Gastroesophageal sphincter (tissue), 4 donors: ENCODE results near the gene CADPS2. TPM values are rescaled to one million over a fixed set of nuclear protein-coding genes. Genes with fewer than 3 reads are reported as not detected.

Experiments used
- ATAC-seq: fragments of 150-250 bp; one replicate; pipeline ENCODE4 v1.9.1; 2016; ENCODE audit warnings: mild to moderate bottlenecking, moderate library complexity
- H3K27ac ChIP-seq, 4 donors: fragments of 200-600 bp; sonication (generic) in 3 of 4; 1 replicate in 3 of 4; 2 replicates in 1 of 4; pipeline ENCODE4 v1.5.1; 2016 to 2019
- H3K27me3 ChIP-seq: fragments of 200-600 bp; sonication (generic); one replicate; pipeline ENCODE4 v1.5.1; 2019
- H3K36me3 ChIP-seq, 2 donors: fragments of 200-600 bp; sonication (generic); one replicate each; pipeline ENCODE4 v1.5.1; 2019; ENCODE audit warnings: control low read depth in 1 of 2
- H3K4me1 ChIP-seq, 3 donors: fragments of 200-600 bp; sonication (generic); 1 replicate in 2 of 3; 2 replicates in 1 of 3; pipeline ENCODE4 v1.5.1; 2016 to 2019; ENCODE audit warnings: control low read depth in 2 of 3
- H3K4me3 ChIP-seq, 2 donors: fragments of 200-600 bp; sonication (generic); one replicate each; pipeline ENCODE4 v1.5.1; 2019; ENCODE audit warnings: mild to moderate bottlenecking in 1 of 2, moderate library complexity in 1 of 2
- H3K9me3 ChIP-seq, 3 donors: fragments of 200-600 bp; sonication (generic); one replicate each; pipeline ENCODE4 v1.5.1; 2017 to 2019; ENCODE audit warnings: control low read depth in 2 of 3
- EP300 ChIP-seq: sonication (generic); formaldehyde crosslinking; IDR thresholded peaks from one replicate; pipeline ENCODE4 v1.6.1; 2017; ENCODE audit warnings: antibody characterized with exemption, mild to moderate bottlenecking
- POLR2A ChIP-seq, 2 donors: fragments of 450-650 bp; IDR thresholded peaks; one replicate each; pipeline ENCODE4 v1.6.1; 2017; ENCODE audit warnings: antibody characterized with exemption in 2 of 2, mild to moderate bottlenecking in 2 of 2, moderate library complexity in 1 of 2
- POLR2AphosphoS5 ChIP-seq: sonication (generic); formaldehyde crosslinking; IDR thresholded peaks from one replicate; pipeline ENCODE4 v1.6.1; 2017; ENCODE audit warnings: antibody characterized with exemption
- WGBS, 2 donors: methylation state at CpG; one replicate each; pipeline ENCODE4 v1.1.5; 2018; ENCODE audit warnings: low coverage in 1 of 2; 5-methylcytosine and 5-hydroxymethylcytosine counted together
- total RNA-seq, 4 donors: library from RNA; depleted of rRNA; stranded (reverse); fragments of >200 nt; gene quantifications; one replicate each; pipeline ENCODE4 v1.1.0, GENCODE V29; 2016
- TF ChIP-seq, protein P1 (sequence below), 4 experiments: fragments of 200-600 bp in 2 of 4; fragments of 450-650 bp in 2 of 4; sonication (generic) in 1 of 4; IDR thresholded peaks; one replicate each; pipeline ENCODE4 v1.5.1; 2017 to 2019; ENCODE audit warnings: antibody characterized with exemption in 4 of 4, mild to moderate bottlenecking in 2 of 4, moderate library complexity in 2 of 4

The CADPS2 gene
- total RNA-seq, 4 donors from 2014 or later: 20.3 to 205 (median 138) TPM

DNA sequence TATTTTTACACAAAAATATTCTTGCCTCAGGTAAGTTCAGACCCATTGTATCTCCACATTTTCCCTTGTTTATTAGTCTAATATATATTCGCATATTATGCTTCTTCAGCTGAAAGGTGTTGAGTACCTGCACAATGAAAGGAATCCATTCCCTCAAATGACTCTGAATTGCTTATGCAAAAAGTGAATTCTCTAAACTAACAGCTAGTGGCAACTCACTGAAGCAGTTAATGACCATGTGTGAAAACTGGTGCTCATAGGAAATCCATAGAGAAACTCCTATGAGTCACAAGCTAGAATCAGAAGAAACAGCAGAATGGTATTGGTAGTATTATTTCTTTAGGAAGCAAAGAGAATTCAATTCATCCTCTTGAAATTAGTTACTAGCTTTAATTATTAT lies 150.1 kb downstream of the CADPS2 start:
- 100% methylated on average over 1 of the region's 1 CpG for WGBS, 2 donors

DNA sequence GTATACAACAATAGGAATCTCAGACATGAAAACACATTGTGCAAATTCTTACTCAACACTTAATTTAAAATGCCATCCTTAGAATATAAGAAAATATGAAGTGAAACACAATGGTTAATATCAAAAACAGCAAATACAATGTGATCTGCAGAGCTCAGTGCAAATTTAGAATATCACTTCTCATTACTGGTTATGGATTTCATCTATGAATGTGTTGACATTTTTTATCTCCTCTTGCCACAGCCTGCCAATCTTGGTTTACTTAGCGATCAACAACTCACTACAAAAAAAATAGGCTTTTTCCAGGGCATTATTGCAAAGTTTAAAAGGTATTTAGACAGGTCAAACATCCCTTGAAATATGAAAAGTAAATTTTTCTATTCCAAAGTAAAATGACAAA lies 158.5 kb downstream of the CADPS2 start:
- TF ChIP-seq EP300 (no peak), POLR2AphosphoS5 (no peak), POLR2A (IDR thresholded peaks at IDR 0.05) (no peak)
- TF ChIP-seq, protein P1, sequence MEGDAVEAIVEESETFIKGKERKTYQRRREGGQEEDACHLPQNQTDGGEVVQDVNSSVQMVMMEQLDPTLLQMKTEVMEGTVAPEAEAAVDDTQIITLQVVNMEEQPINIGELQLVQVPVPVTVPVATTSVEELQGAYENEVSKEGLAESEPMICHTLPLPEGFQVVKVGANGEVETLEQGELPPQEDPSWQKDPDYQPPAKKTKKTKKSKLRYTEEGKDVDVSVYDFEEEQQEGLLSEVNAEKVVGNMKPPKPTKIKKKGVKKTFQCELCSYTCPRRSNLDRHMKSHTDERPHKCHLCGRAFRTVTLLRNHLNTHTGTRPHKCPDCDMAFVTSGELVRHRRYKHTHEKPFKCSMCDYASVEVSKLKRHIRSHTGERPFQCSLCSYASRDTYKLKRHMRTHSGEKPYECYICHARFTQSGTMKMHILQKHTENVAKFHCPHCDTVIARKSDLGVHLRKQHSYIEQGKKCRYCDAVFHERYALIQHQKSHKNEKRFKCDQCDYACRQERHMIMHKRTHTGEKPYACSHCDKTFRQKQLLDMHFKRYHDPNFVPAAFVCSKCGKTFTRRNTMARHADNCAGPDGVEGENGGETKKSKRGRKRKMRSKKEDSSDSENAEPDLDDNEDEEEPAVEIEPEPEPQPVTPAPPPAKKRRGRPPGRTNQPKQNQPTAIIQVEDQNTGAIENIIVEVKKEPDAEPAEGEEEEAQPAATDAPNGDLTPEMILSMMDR (IDR thresholded peaks at IDR 0.05): no peak
- no peak overlapping the region for H3K27ac ChIP-seq
- H3K27me3 ChIP-seq: no peaks in the 10 kb centered on the region
- no peaks in the 10 kb centered on the region for H3K9me3 ChIP-seq
- no peaks in the 10 kb centered on the region for H3K36me3 ChIP-seq
- no peaks in the 10 kb centered on the region for H3K4me1 ChIP-seq
- ATAC-seq: no peak
- no peak overlapping the region for H3K4me3 ChIP-seq
- 88% methylated on average over 1 of the region's 1 CpG; no CpG with 5 or more reads in 1 of the 2 donors for WGBS, 2 donors

More for the DNA sequence above, 150.1 kb downstream of the CADPS2 start:
- Histone ChIP-seq H3K4me3 (no peak overlapping the region), H3K36me3 (no peaks in the 10 kb centered on the region), H3K9me3 (no peaks in the 10 kb centered on the region), H3K27ac (no peak overlapping the region), H3K27me3 (no peaks in the 10 kb centered on the region), H3K4me1 (no peaks in the 10 kb centered on the region)
- no peak for ATAC-seq
- TF ChIP-seq POLR2AphosphoS5 (no peak), POLR2A (IDR thresholded peaks at IDR 0.05) (no peak), EP300 (no peak)
- TF ChIP-seq, protein P1 (IDR thresholded peaks at IDR 0.05): no peak

DNA sequence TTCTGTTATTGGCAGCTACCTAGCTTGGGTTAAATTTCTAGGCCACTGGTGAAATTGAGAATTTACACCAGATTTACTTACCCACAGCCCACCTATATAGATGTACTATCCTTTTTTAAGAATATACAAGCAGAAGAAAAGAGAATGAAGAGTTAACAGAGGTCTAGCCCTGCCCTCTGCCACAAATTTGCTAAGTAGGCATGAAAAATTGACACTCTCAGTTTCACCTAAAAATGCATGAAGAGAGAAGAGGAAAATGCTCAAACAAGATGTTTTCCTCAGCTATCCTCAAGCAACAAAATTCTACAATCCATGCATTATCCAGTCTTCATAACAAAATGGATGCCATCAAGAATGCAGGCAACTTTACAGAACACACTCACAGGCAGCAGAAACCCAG lies 158.9 kb downstream of the CADPS2 start:
- TF ChIP-seq, protein P1 (IDR thresholded peaks at IDR 0.05): no peak
- TF ChIP-seq EP300 (no peak), POLR2AphosphoS5 (no peak), POLR2A (IDR thresholded peaks at IDR 0.05) (no peak)
- no peaks in the 10 kb centered on the region for H3K36me3 ChIP-seq
- H3K4me3 ChIP-seq: no peak overlapping the region
- no peak overlapping the region for H3K27ac ChIP-seq
- H3K9me3 ChIP-seq: no peaks in the 10 kb centered on the region
- H3K4me1 ChIP-seq: no peaks in the 10 kb centered on the region
- H3K27me3 ChIP-seq: no peaks in the 10 kb centered on the region
- no peak for ATAC-seq

DNA sequence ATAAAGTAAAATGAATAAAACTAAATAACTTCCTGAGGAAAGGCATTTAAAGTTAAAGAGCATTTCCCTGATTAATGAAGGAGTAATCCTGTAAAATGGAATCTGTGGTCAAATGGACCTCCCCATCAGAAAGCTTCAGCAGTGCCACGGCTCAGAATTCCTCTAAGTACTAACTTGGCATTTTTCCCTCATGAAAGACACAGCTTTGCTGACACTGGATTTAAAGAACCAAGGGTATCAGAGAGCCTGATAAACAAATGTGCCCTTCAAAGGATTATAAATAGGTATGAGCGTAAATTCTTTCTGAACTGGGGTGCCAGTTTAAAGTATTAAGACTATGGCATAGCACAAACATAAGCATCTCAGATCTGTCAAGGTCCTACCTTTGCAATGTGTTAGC lies 159.4 kb downstream of the CADPS2 start:
- WGBS, 2 donors: 35 to 47% methylated on average over 2 of the region's 2 CpGs
- no peak overlapping the region for H3K4me3 ChIP-seq
- no peaks in the 10 kb centered on the region for H3K36me3 ChIP-seq
- ATAC-seq: no peak
- H3K4me1 ChIP-seq: no peaks in the 10 kb centered on the region
- no peak overlapping the region for H3K27ac ChIP-seq
- TF ChIP-seq POLR2A (IDR thresholded peaks at IDR 0.05) (no peak), POLR2AphosphoS5 (no peak), EP300 (no peak)
- TF ChIP-seq, protein P1 (IDR thresholded peaks at IDR 0.05): no peak
- no peaks in the 10 kb centered on the region for H3K9me3 ChIP-seq
- H3K27me3 ChIP-seq: no peaks in the 10 kb centered on the region

DNA sequence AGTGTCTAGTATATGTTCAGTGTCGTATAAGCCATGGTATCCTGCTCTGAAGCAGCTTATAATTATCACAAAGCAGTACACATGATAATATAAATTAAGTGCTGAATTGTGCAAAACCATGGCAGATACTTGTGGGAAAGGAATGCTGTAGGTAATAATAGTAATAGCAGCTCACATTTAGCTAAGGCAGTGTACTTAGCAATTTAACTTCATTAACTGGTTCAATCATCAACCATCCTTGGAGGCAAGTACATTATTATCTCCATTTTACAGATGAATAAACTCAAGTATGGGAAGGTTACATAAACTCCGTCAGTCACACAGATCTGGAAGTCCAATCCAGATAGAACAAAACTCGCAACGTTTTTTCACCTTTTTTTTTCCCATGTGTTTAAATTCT lies 161.9 kb downstream of the CADPS2 start:
- no peak for ATAC-seq
- H3K36me3 ChIP-seq: no peaks in the 10 kb centered on the region
- TF ChIP-seq POLR2A (IDR thresholded peaks at IDR 0.05): no peak
- H3K4me3 ChIP-seq: no peak overlapping the region
- no peaks in the 10 kb centered on the region for H3K9me3 ChIP-seq
- 75 to 84% methylated on average over 4 of the region's 4 CpGs for WGBS, 2 donors
- H3K27ac ChIP-seq: no peak overlapping the region
- no peaks in the 10 kb centered on the region for H3K27me3 ChIP-seq
- no peaks in the 10 kb centered on the region for H3K4me1 ChIP-seq
